Measurements from ENCODE around the gene MSANTD2.

MSANTD2 gene

GRCh38 chr11:124800226-124800929 is at the start of gene MSANTD2:
Gene MSANTD2 (minus strand): TSS chr11:124800406. CDS start chr11:124800380, 26 bp downstream.
- Histone ChIP-seq H3K36me3 (ENCODE audit: control insufficient read depth in 2 of 2, insufficient read depth in 2 of 2, low read length in 2 of 2) (no peaks in the 10 kb centered on the region), H3K27ac (ENCODE audit: low read length) (peak within 1 kb of the TSS; percentile 98), H3K9ac (ENCODE audit: low read length in 2 of 2) (peak within 1 kb of the TSS; percentile 89 to 91), H3K4me3 (ENCODE audit: low read length in 2 of 2) (peak within 1 kb of the TSS; percentile 78 to 88), H3K9me3 (ENCODE audit: control insufficient read depth in 2 of 2, low read length in 2 of 2) (no peaks in the 10 kb centered on the region), H3K27me3 (ENCODE audit: control insufficient read depth in 1 of 2, insufficient read depth in 2 of 2, low read length in 2 of 2) (no peaks in the 10 kb centered on the region), H3K4me1 (ENCODE audit: control insufficient read depth, insufficient read depth, low read length) (peaks cover 12% of the 10 kb centered on the region)

- Histone ChIP-seq H3K36me3 (ENCODE audit: control insufficient read depth in 2 of 2, insufficient read depth in 2 of 2, low read length in 2 of 2) (no peaks in the 10 kb centered on the region), H3K4me3 (ENCODE audit: low read length in 2 of 2) (no peak overlapping the region), H3K9me3 (ENCODE audit: control insufficient read depth in 2 of 2, low read length in 2 of 2) (no peaks in the 10 kb centered on the region), H3K4me1 (ENCODE audit: control insufficient read depth, insufficient read depth, low read length) (peaks cover 7% of the 10 kb centered on the region), H3K9ac (ENCODE audit: low read length in 2 of 2) (no peak overlapping the region), H3K27me3 (ENCODE audit: control insufficient read depth in 1 of 2, insufficient read depth in 2 of 2, low read length in 2 of 2) (peaks cover 63 to 65% of the 10 kb centered on the region in 2 donors), H3K27ac (ENCODE audit: low read length) (no peak overlapping the region)
These were observed 46.0 kb upstream of the MSANTD2 start for GRCh38 chr11:124846070-124846673.

- H3K4me3 ChIP-seq (ENCODE audit: low read length in 2 of 2): no peak overlapping the region
- peaks cover 71 to 80% of the 10 kb centered on the region in 2 donors for H3K27me3 ChIP-seq (ENCODE audit: control insufficient read depth in 1 of 2, insufficient read depth in 2 of 2, low read length in 2 of 2)
- H3K4me1 ChIP-seq (ENCODE audit: control insufficient read depth, insufficient read depth, low read length): peaks cover 11% of the 10 kb centered on the region
- no peak overlapping the region for H3K9ac ChIP-seq (ENCODE audit: low read length in 2 of 2)
- H3K9me3 ChIP-seq (ENCODE audit: control insufficient read depth in 2 of 2, low read length in 2 of 2): no peaks in the 10 kb centered on the region
- H3K27ac ChIP-seq (ENCODE audit: low read length): no peak overlapping the region
- H3K36me3 ChIP-seq (ENCODE audit: control insufficient read depth in 2 of 2, insufficient read depth in 2 of 2, low read length in 2 of 2): no peaks in the 10 kb centered on the region
These were observed 44.5 kb upstream of the MSANTD2 start for GRCh38 chr11:124844664-124845079.

- H3K9me3 ChIP-seq (ENCODE audit: control insufficient read depth in 2 of 2, low read length in 2 of 2): no peaks in the 10 kb centered on the region
- H3K27me3 ChIP-seq (ENCODE audit: control insufficient read depth in 1 of 2, insufficient read depth in 2 of 2, low read length in 2 of 2): peaks cover 74 to 87% of the 10 kb centered on the region in 2 donors
- H3K4me1 ChIP-seq (ENCODE audit: control insufficient read depth, insufficient read depth, low read length): peaks cover 21% of the 10 kb centered on the region
- H3K36me3 ChIP-seq (ENCODE audit: control insufficient read depth in 2 of 2, insufficient read depth in 2 of 2, low read length in 2 of 2): no peaks in the 10 kb centered on the region
- no peak overlapping the region for H3K9ac ChIP-seq (ENCODE audit: low read length in 2 of 2)
- H3K27ac ChIP-seq (ENCODE audit: low read length): no peak overlapping the region
- no peak overlapping the region for H3K4me3 ChIP-seq (ENCODE audit: low read length in 2 of 2)
These were observed 43.4 kb upstream of the MSANTD2 start for GRCh38 chr11:124843616-124843910.

GRCh38 chr11:124842305-124842704 is 42.1 kb upstream of the MSANTD2 start:
- H3K36me3 ChIP-seq (ENCODE audit: control insufficient read depth in 2 of 2, insufficient read depth in 2 of 2, low read length in 2 of 2): no peaks in the 10 kb centered on the region
- no peak overlapping the region for H3K9ac ChIP-seq (ENCODE audit: low read length in 2 of 2)
- H3K4me3 ChIP-seq (ENCODE audit: low read length in 2 of 2): no peak overlapping the region
- no peak overlapping the region for H3K27ac ChIP-seq (ENCODE audit: low read length)
- H3K9me3 ChIP-seq (ENCODE audit: control insufficient read depth in 2 of 2, low read length in 2 of 2): no peaks in the 10 kb centered on the region
- H3K27me3 ChIP-seq (ENCODE audit: control insufficient read depth in 1 of 2, insufficient read depth in 2 of 2, low read length in 2 of 2): peaks cover 73 to 89% of the 10 kb centered on the region in 2 donors
- H3K4me1 ChIP-seq (ENCODE audit: control insufficient read depth, insufficient read depth, low read length): peaks cover 21% of the 10 kb centered on the region

- Histone ChIP-seq H3K9ac (ENCODE audit: low read length in 2 of 2) (no peak overlapping the region), H3K4me1 (ENCODE audit: control insufficient read depth, insufficient read depth, low read length) (peaks cover 21% of the 10 kb centered on the region), H3K36me3 (ENCODE audit: control insufficient read depth in 2 of 2, insufficient read depth in 2 of 2, low read length in 2 of 2) (no peaks in the 10 kb centered on the region), H3K9me3 (ENCODE audit: control insufficient read depth in 2 of 2, low read length in 2 of 2) (no peaks in the 10 kb centered on the region), H3K27ac (ENCODE audit: low read length) (no peak overlapping the region), H3K27me3 (ENCODE audit: control insufficient read depth in 1 of 2, insufficient read depth in 2 of 2, low read length in 2 of 2) (peaks cover 71 to 89% of the 10 kb centered on the region in 2 donors), H3K4me3 (ENCODE audit: low read length in 2 of 2) (no peak overlapping the region)
These were observed 41.6 kb upstream of the MSANTD2 start for GRCh38 chr11:124841840-124842239.

- Histone ChIP-seq H3K27me3 (ENCODE audit: control insufficient read depth in 1 of 2, insufficient read depth in 2 of 2, low read length in 2 of 2) (peaks cover 66 to 83% of the 10 kb centered on the region in 2 donors), H3K27ac (ENCODE audit: low read length) (no peak overlapping the region), H3K36me3 (ENCODE audit: control insufficient read depth in 2 of 2, insufficient read depth in 2 of 2, low read length in 2 of 2) (no peaks in the 10 kb centered on the region), H3K9ac (ENCODE audit: low read length in 2 of 2) (no peak overlapping the region), H3K9me3 (ENCODE audit: control insufficient read depth in 2 of 2, low read length in 2 of 2) (no peaks in the 10 kb centered on the region), H3K4me1 (ENCODE audit: control insufficient read depth, insufficient read depth, low read length) (peaks cover 21% of the 10 kb centered on the region), H3K4me3 (ENCODE audit: low read length in 2 of 2) (no peak overlapping the region)
These were observed 41.0 kb upstream of the MSANTD2 start for GRCh38 chr11:124841201-124841600.

GRCh38 chr11:124840666-124841065 is 40.5 kb upstream of the MSANTD2 start:
- Histone ChIP-seq H3K27ac (ENCODE audit: low read length) (no peak overlapping the region), H3K9me3 (ENCODE audit: control insufficient read depth in 2 of 2, low read length in 2 of 2) (no peaks in the 10 kb centered on the region), H3K4me1 (ENCODE audit: control insufficient read depth, insufficient read depth, low read length) (peaks cover 21% of the 10 kb centered on the region), H3K27me3 (ENCODE audit: control insufficient read depth in 1 of 2, insufficient read depth in 2 of 2, low read length in 2 of 2) (peaks cover 61 to 78% of the 10 kb centered on the region in 2 donors), H3K36me3 (ENCODE audit: control insufficient read depth in 2 of 2, insufficient read depth in 2 of 2, low read length in 2 of 2) (no peaks in the 10 kb centered on the region), H3K9ac (ENCODE audit: low read length in 2 of 2) (no peak overlapping the region), H3K4me3 (ENCODE audit: low read length in 2 of 2) (no peak overlapping the region)

- peaks cover 21% of the 10 kb centered on the region for H3K4me1 ChIP-seq (ENCODE audit: control insufficient read depth, insufficient read depth, low read length)
- H3K27me3 ChIP-seq (ENCODE audit: control insufficient read depth in 1 of 2, insufficient read depth in 2 of 2, low read length in 2 of 2): peaks cover 55 to 72% of the 10 kb centered on the region in 2 donors
- H3K4me3 ChIP-seq (ENCODE audit: low read length in 2 of 2): peak overlapping the region; percentile 28 to 55
These were observed 39.9 kb upstream of the MSANTD2 start for GRCh38 chr11:124839972-124840621.

GRCh38 chr11:124839128-124839971 is 39.1 kb upstream of the MSANTD2 start:
- peak overlapping the region; percentile 28 to 55 for H3K4me3 ChIP-seq (ENCODE audit: low read length in 2 of 2)
- no peak overlapping the region for H3K9ac ChIP-seq (ENCODE audit: low read length in 2 of 2)
- peaks cover 48 to 65% of the 10 kb centered on the region in 2 donors for H3K27me3 ChIP-seq (ENCODE audit: control insufficient read depth in 1 of 2, insufficient read depth in 2 of 2, low read length in 2 of 2)

More at GRCh38 chr11:124839972-124840621, 39.9 kb upstream of the MSANTD2 start:
- Histone ChIP-seq H3K9me3 (ENCODE audit: control insufficient read depth in 2 of 2, low read length in 2 of 2) (no peaks in the 10 kb centered on the region), H3K9ac (ENCODE audit: low read length in 2 of 2) (no peak overlapping the region), H3K36me3 (ENCODE audit: control insufficient read depth in 2 of 2, insufficient read depth in 2 of 2, low read length in 2 of 2) (no peaks in the 10 kb centered on the region), H3K27ac (ENCODE audit: low read length) (no peak overlapping the region)

More at GRCh38 chr11:124839128-124839971, 39.1 kb upstream of the MSANTD2 start:
- no peaks in the 10 kb centered on the region for H3K36me3 ChIP-seq (ENCODE audit: control insufficient read depth in 2 of 2, insufficient read depth in 2 of 2, low read length in 2 of 2)
- no peaks in the 10 kb centered on the region for H3K9me3 ChIP-seq (ENCODE audit: control insufficient read depth in 2 of 2, low read length in 2 of 2)
- peaks cover 21% of the 10 kb centered on the region for H3K4me1 ChIP-seq (ENCODE audit: control insufficient read depth, insufficient read depth, low read length)
- H3K27ac ChIP-seq (ENCODE audit: low read length): no peak overlapping the region
